ENCODE data around the gene CBX8. TPM values are rescaled to one million over a fixed set of nuclear protein-coding genes. Genes with fewer than 3 reads are reported as not detected.
A peak's percentile ranks its signal among the peaks of the same experiment; 100 is the strongest.

The CBX8 gene
- total and polyA plus RNA-seq, 2 of the 13 experiments (the other 11 are each of a cell fraction or from before 2014, with no cell fraction given) = 0.34 to 12.6 TPM

- TF ChIP-seq ZNF691 (CRISPR knock-in tag; IDR thresholded peaks at IDR 0.05; ENCODE audit: borderline replicate concordance, low read depth) (0 out of 2 replicates have a peak, but pooled peaks have one; percentile 16), ZNF652 (CRISPR knock-in tag; IDR thresholded peaks at IDR 0.05; ENCODE audit: borderline replicate concordance, low read depth) (0 out of 2 replicates have a peak, but pooled peaks have one; percentile 28), ZNF326 (CRISPR knock-in tag; IDR thresholded peaks at IDR 0.05; ENCODE audit: borderline replicate concordance) (no peak), ZSCAN21 (CRISPR knock-in tag; IDR thresholded peaks at IDR 0.05; ENCODE audit: borderline replicate concordance) (0 out of 2 replicates have a peak, but pooled peaks have one; percentile 1), ZNF75D (CRISPR knock-in tag; IDR thresholded peaks at IDR 0.05; ENCODE audit: borderline replicate concordance) (no peak), ZNF563 (CRISPR knock-in tag; IDR thresholded peaks at IDR 0.05) (peak; percentile 70; the same call in 1 of the 2 replicates), ZNF33A (CRISPR knock-in tag; IDR thresholded peaks at IDR 0.05; ENCODE audit: borderline replicate concordance) (no peak), THAP8 (CRISPR knock-in tag; IDR thresholded peaks at IDR 0.05; ENCODE audit: borderline replicate concordance) (no peak), ZNF274 (CRISPR knock-in tag; IDR thresholded peaks at IDR 0.05) (no peak), DPF2 (CRISPR knock-in tag; IDR thresholded peaks at IDR 0.05; ENCODE audit: borderline replicate concordance, low read depth) (no peak), PRMT3 (CRISPR knock-in tag; IDR thresholded peaks at IDR 0.05; ENCODE audit: borderline replicate concordance, low read depth) (no peak), STAT5B (CRISPR knock-in tag; IDR thresholded peaks at IDR 0.05) (no peak)
- TF ChIP-seq, protein P1, sequence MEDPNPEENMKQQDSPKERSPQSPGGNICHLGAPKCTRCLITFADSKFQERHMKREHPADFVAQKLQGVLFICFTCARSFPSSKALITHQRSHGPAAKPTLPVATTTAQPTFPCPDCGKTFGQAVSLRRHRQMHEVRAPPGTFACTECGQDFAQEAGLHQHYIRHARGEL (CRISPR knock-in tag; IDR thresholded peaks at IDR 0.05) = no peak
- TF ChIP-seq, protein P2, sequence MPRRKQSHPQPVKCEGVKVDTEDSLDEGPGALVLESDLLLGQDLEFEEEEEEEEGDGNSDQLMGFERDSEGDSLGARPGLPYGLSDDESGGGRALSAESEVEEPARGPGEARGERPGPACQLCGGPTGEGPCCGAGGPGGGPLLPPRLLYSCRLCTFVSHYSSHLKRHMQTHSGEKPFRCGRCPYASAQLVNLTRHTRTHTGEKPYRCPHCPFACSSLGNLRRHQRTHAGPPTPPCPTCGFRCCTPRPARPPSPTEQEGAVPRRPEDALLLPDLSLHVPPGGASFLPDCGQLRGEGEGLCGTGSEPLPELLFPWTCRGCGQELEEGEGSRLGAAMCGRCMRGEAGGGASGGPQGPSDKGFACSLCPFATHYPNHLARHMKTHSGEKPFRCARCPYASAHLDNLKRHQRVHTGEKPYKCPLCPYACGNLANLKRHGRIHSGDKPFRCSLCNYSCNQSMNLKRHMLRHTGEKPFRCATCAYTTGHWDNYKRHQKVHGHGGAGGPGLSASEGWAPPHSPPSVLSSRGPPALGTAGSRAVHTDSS (CRISPR knock-in tag; conservative IDR thresholded peaks at IDR 0.05) = 0 out of 2 replicates have a peak, but pooled peaks have one; percentile 16
- TF ChIP-seq, protein P3, sequence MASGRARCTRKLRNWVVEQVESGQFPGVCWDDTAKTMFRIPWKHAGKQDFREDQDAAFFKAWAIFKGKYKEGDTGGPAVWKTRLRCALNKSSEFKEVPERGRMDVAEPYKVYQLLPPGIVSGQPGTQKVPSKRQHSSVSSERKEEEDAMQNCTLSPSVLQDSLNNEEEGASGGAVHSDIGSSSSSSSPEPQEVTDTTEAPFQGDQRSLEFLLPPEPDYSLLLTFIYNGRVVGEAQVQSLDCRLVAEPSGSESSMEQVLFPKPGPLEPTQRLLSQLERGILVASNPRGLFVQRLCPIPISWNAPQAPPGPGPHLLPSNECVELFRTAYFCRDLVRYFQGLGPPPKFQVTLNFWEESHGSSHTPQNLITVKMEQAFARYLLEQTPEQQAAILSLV (CRISPR knock-in tag; IDR thresholded peaks at IDR 0.05; ENCODE audit: borderline replicate concordance) = no peak
- TF ChIP-seq, protein P4, sequence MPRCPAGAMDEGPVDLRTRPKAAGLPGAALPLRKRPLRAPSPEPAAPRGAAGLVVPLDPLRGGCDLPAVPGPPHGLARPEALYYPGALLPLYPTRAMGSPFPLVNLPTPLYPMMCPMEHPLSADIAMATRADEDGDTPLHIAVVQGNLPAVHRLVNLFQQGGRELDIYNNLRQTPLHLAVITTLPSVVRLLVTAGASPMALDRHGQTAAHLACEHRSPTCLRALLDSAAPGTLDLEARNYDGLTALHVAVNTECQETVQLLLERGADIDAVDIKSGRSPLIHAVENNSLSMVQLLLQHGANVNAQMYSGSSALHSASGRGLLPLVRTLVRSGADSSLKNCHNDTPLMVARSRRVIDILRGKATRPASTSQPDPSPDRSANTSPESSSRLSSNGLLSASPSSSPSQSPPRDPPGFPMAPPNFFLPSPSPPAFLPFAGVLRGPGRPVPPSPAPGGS (CRISPR knock-in tag; IDR thresholded peaks at IDR 0.05) = no peak; the same call in none of the 2 replicates
Measured at GRCh38 chr17:79798299-79799173, 1.7 kb upstream of the CBX8 start (continued).

Data from HepG2 (cell line).